ENCODE results near the gene ZC3HAV1L.

GRCh38 chr7:139036901-139037300, 1.1 kb upstream of the ZC3HAV1L start:
- TF ChIP-seq CTCF (IDR thresholded peaks at IDR 0.05; ENCODE audit: poor library complexity) (no peak), EZH2 (IDR thresholded peaks at IDR 0.05; ENCODE audit: borderline replicate concordance) (no peak)
